SHP77 (cell line): ENCODE results near the gene KCNT2.
"Not testable (repeated sequence)": the region's sequence is repeated elsewhere in the genome, so short reads cannot be mapped to it uniquely, and the experiment has no call there.

ENCODE experiments used
- DNase-seq, 2 experiments: peaks; one replicate each; lab custom pipeline; 2025; lab: John Stamatoyannopoulos, UW

KCNT2 gene

DNA sequence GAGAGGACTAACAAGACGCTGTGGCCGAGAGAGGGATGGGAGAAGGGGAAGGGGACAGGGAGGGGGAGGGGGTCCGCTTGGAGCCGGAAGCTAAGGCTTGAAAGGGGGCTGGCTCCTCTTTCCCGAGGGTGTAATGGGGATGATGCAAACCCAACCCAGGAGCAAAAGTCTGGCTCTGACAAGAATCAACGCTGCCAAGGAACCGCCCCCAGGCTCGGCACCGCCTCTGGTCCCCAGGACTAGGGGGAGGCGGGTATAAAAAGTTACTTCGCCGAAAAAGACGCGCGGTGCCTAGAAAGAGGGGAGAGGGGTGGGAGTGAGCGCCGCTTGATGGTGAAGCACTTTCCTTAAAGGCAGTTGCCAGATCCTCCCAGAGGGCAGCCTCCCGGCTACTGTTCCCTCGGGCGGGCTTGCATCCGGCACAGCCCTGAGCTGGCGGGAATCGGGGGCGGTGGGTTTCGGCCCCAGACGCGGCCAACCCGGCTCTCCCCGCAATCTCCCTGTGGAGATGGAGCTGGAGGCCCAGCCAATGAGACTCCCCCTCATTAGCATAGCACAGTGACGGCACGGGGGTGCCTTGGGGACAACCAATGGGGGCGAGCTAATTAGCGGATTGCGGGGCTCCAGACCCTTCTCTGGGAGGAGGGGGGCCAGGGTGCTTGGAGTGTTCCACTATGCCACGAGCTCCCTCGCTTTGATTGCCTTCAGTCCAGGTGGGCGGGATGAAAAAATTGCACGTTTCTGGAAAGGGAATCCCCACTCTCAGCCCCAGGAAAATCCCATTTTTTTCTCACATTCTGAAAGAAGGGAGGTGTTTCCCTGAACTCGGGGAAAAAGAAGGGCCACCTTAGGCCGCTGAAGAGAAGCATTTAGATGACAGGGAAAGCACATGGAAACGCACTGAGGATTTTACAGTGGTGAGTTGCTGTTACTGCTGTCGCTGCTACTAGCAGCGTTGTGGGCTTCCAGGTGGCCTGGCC lies at the start of gene KCNT2:
Gene KCNT2 (minus strand): TSS at position 51 of the 980 bp plus-strand sequence. CDS start 131 bp downstream, outside the sequence.
- peak; percentile 97 to 98 for DNase-seq

DNA sequence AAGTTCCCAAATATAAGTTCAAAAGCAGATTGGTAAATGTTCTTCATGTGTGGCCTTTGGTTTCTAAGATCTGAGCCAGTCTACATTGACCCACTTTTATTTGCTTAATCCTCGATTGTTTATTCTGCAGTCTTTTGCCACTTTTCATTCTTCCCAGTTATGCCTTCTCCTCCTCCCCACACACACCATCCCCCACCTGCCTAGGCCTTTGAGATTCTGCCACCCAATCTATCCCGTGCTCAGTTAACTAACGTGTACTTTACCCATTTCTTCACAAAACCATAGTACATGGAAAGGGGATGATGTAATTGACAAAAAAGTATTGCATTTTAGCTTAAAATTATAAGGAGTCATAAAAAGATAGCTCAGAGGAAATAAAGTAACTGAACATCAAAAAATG lies 47.3 kb upstream of the KCNT2 start:
- no peak for DNase-seq

DNA sequence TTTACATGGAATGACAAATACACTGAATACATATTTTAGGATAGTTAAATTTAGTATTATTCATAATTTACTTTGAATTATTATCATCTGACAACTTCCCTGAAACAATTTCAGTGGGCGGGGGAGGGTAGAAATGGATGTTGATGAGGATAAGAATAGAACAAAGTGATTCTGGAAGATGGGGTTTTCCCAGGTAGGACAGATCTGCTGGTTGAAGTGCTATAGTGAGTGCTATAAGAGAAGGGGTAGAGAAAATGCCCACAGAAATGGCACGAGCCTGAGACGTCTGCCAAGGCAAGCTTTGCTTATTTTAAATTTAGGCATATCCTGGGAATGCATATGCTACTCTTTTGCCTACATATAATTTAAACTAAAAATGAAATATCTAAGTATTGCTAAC lies 46.8 kb upstream of the KCNT2 start:
- no peak for DNase-seq

- no peak for DNase-seq
These were observed 46.0 kb upstream of the KCNT2 start for GRCh38 chr1:196654271-196654670.

GRCh38 chr1:196651637-196652215 lies 43.5 kb upstream of the KCNT2 start, which contains the start of gene CFH:
CFH (plus strand) TSS chr1:196652043; CDS start chr1:196652118, 75 bp downstream.
- DNase-seq = no peak

GRCh38 chr1:196651079-196651478 lies 42.8 kb upstream of the KCNT2 start:
- no peak for DNase-seq

DNA sequence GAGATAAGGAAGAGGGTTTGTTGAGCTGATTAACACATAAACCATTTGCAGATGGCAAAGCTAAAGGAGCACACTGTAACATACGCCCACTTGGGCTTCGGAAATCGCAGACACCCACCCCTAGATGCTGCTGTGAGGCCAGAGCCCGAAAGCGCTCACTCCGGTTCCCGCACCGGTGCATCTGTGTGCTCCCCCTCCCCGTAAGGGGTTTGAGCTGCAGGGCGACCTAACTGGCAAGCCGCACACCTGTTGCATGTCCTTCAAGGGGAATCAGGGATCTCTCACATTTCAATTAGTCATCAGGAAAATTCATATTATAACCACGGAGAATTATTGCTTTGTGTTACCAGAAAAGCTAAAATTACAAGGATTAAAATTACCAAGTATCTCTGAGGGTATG lies 42.2 kb upstream of the KCNT2 start:
- no peak for DNase-seq

GRCh38 chr1:196649990-196650389 lies 41.8 kb upstream of the KCNT2 start:
- DNase-seq = no peak

DNA sequence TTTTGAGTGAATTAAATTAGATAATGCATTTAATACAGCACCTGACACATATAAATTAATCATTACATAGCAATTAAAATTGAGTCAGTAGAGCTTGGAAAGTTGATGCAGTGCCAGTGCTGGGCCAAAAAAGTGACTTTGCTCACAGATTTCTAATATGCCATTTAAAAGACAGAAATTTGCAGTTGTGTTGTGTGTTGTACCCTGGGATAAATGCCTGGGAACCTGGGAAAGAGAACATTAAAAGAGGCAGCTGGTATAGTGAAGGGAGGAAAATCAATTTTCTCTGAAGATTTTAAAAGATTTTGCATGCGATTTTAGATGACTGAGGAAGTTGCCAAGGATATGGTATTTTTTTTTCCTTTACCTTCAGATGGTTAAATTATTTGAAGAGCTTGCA lies 32.7 kb upstream of the KCNT2 start:
- no peak for DNase-seq

- not testable (repeated sequence) for DNase-seq
These were observed 31.1 kb upstream of the KCNT2 start for GRCh38 chr1:196639291-196639690.

GRCh38 chr1:196638466-196638865 lies 30.2 kb upstream of the KCNT2 start:
- no peak for DNase-seq

DNA sequence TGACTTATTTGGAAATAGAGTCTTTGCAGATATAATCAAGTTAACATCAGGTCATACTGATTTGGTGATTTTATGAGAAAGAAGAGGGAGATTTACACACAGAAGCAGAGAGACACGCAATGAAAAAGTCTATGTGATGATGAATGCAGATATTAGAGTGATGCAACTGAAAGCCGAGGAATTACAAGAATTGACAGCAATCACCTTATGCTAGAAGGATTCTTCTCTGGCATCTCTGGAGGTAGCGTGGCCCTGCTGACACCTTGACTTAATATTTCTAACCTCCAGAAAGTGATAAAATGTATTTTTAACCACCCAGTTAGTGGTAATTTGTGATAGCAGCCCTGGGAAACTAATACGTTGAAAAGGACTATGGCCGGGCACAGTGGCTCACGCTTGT lies 29.4 kb upstream of the KCNT2 start:
- no peak for DNase-seq

GRCh38 chr1:196628838-196629237 lies 20.6 kb upstream of the KCNT2 start:
- DNase-seq = no peak

DNA sequence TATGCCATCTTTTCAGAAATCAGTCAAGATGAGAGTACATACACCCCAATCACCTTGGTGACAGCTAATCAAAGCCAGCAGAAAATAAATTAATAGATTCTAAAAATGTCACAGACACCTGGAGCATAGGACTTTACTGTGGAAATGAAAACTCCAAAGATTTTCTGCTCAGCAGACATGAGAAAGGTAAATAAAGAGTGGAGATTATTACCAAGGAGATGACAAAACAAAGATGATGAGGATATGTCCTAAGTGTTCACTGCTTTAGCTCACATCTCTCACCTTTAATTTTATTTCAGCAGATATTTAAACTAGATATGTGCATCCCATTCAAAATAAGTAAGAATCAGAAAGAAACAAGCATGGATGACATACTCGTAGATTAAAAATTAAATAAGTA lies 14.8 kb upstream of the KCNT2 start:
- no peak for DNase-seq

GRCh38 chr1:196619721-196620120 lies 11.5 kb upstream of the KCNT2 start:
- no peak for DNase-seq

DNA sequence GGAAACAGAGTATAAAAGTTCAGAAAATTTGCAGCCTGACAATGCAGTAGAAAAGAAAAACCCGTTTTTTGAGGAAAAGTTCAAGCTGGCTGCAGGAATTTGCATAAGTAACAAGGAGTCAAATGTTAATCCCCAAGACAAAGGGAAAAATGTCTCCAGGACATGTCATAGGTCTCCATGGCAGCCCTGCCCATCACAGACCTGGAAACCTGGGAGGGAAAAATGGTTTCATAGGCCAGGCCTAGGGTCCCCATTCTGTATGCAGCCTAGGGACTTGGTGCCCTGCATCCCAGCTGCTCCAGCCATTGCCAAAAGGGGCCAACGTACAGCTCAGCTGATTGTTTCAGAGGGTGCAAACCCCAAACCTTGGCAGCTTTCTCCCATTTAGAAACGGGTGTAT lies 3.6 kb upstream of the KCNT2 start:
- DNase-seq = no peak

DNA sequence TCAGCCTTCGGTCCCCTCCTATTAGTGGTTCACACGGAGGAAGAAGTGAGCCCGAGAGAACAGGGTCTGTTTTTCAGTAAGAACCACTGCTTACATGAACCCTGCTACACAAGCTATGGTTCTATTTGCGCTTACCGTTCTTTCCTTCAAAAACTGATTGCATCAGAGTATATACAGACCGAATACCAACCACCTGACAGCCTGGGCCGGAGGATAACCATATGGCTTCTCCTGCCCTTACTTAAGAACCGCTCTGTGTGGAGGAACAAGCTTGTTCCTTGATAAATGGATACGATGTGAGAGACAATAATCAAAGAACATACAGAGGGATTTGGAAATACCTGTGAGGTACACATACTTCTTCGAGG lies 1.1 kb upstream of the KCNT2 start:
- no peak for DNase-seq

GRCh38 chr1:196607981-196608380 lies 259 bp downstream of the KCNT2 start:
- DNase-seq = peak in 1 of 2 experiments; percentile 44

- no peak for DNase-seq
These were observed 4.6 kb downstream of the KCNT2 start for GRCh38 chr1:196603651-196604050.

GRCh38 chr1:196598942-196599748 lies 9.1 kb downstream of the KCNT2 start:
- DNase-seq = no peak

DNA sequence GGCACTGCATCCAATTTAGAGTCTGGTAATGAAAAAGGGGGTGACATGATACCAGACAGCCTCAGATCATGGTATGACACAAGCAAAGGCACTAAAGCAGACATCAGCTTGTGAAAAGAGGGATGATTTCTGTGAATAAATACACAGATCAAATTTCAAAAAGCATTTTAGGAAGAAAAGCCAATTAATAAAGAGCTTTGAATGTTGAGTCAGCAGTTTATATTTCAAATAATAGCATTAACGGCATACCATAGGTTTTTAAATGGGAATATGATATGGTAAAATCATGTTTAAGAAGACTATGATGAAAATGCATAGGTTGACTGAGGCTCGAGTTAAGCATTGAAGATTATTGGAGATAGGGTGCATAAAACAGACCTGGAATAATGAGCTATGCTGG lies 13.5 kb downstream of the KCNT2 start:
- DNase-seq = no peak

- DNase-seq = peak in 1 of 2 experiments; percentile 45
These were observed 14.3 kb downstream of the KCNT2 start for GRCh38 chr1:196593955-196594354.
